ENCODE measurements around the gene NTRK2.

GRCh38 chr9:84722388-84722989 is 53.0 kb downstream of the NTRK2 start:
- TF ChIP-seq POLR2AphosphoS5 (IDR thresholded peaks at IDR 0.05; ENCODE audit: low read depth, low read length) (no peak), POLR2A (IDR thresholded peaks at IDR 0.05; ENCODE audit: low read depth, low read length) (no peak)

All from GM12892 (cell line).